ENCODE results near the gene DAD1.
A peak's percentile ranks its signal among the peaks of the same experiment; 100 is the strongest.
"Not testable (repeated sequence)": the region's sequence is repeated elsewhere in the genome, so short reads cannot be mapped to it uniquely, and the experiment has no call there.

Gene DAD1

DNA sequence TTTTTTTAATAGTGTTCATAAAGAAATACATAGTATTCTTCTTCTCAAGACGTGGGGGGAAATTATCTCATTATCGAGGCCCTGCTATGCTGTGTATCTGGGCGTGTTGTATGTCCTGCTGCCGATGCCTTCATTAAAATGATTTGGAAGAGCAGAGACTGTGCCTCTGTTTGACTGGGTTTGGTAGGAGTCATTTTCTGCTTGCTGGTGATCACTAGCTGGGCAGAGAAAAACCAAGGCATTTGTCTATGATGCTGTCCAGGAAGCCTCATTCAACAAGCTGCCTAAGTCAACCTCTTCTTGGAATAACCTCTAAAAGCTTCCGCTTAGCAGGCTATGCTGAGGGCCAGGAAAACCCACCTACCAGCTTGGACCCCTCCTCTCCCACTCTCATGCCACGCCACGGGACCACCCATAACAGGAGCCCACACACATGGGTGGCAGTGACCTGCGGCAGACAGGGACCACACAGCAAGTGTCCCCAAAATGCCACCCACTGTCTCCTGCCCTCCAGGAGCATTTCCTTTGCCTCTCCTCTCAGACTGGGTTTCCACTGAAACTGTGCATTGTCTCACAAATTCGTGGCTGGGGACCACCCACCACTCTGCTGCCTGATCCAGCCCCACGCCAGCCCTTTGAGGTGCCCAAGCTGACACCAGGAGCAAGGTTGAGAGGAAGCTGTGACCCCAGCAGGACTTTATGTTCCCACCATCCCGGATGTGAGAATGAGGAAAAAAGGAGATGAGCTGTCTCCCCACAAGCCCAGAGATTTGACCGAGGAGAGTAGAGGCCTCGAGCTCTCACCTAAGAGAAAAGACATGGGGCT lies 36.8 kb downstream of the DAD1 start:
- DNase-seq (ENCODE audit: low read depth, low spot score), result no peak

GRCh38 chr14:22551605-22551997 lies 37.4 kb downstream of the DAD1 start:
- no peak for DNase-seq (ENCODE audit: low read depth, low spot score)

DNA sequence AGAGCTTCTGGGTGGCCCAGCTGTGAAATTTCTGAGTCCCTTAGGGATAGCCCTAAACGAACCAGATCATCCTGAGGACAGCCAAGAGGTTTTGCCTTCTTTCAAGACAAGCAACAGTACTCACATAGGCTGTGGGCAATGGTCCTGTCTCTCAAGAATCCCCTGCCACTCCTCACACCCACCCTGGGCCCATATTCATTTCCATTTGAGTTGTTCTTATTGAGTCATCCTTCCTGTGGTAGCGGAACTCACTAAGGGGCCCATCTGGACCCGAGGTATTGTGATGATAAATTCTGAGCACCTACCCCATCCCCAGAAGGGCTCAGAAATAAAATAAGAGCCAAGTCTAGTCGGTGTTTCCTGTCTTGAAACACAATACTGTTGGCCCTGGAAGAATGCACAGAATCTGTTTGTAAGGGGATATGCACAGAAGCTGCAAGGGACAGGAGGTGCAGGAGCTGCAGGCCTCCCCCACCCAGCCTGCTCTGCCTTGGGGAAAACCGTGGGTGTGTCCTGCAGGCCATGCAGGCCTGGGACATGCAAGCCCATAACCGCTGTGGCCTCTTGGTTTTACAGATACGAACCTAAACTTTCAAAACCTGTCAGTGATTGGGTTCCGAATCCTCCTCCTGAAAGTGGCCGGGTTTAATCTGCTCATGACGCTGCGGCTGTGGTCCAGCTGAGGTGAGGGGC lies 38.9 kb downstream of the DAD1 start:
- DNase-seq (ENCODE audit: low read depth, low spot score), result peak; percentile 49

GRCh38 chr14:22549324-22549962 lies 39.6 kb downstream of the DAD1 start:
- no peak for DNase-seq (ENCODE audit: low read depth, low spot score)

DNA sequence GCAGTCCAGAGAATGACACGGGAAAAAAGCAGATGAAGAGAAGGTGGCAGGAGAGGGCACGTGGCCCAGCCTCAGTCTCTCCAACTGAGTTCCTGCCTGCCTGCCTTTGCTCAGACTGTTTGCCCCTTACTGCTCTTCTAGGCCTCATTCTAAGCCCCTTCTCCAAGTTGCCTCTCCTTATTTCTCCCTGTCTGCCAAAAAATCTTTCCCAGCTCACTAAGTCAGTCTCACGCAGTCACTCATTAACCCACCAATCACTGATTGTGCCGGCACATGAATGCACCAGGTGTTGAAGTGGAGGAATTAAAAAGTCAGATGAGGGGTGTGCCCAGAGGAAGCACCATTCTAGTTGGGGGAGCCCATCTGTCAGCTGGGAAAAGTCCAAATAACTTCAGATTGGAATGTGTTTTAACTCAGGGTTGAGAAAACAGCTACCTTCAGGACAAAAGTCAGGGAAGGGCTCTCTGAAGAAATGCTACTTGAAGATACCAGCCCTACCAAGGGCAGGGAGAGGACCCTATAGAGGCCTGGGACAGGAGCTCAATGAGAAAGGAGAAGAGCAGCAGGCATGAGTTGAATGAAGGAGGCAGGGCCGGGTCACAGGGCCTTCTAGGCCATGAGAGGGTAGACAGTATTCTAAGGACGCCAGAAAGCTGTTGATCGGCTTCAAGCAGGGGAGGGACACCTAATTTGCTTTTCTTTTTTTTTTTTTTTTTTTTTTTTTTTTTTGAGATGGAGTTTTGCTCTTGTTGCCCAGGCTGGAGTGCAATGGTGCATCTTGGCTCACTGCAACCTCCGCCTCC lies 40.9 kb downstream of the DAD1 start:
- DNase-seq (ENCODE audit: low read depth, low spot score), result no peak

DNA sequence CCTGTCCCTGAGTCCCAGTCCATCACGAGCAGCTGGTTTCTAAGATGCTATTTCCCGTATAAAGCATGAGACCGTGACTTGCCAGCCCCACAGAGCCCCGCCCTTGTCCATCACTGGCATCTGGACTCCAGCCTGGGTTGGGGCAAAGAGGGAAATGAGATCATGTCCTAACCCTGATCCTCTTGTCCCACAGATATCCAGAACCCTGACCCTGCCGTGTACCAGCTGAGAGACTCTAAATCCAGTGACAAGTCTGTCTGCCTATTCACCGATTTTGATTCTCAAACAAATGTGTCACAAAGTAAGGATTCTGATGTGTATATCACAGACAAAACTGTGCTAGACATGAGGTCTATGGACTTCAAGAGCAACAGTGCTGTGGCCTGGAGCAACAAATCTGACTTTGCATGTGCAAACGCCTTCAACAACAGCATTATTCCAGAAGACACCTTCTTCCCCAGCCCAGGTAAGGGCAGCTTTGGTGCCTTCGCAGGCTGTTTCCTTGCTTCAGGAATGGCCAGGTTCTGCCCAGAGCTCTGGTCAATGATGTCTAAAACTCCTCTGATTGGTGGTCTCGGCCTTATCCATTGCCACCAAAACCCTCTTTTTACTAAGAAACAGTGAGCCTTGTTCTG lies 41.6 kb downstream of the DAD1 start:
- no peak for DNase-seq (ENCODE audit: low read depth, low spot score)

DNA sequence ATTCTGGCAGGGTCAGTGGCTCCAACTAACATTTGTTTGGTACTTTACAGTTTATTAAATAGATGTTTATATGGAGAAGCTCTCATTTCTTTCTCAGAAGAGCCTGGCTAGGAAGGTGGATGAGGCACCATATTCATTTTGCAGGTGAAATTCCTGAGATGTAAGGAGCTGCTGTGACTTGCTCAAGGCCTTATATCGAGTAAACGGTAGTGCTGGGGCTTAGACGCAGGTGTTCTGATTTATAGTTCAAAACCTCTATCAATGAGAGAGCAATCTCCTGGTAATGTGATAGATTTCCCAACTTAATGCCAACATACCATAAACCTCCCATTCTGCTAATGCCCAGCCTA lies 42.3 kb downstream of the DAD1 start:
- DNase-seq (ENCODE audit: low read depth, low spot score), result no peak

DNA sequence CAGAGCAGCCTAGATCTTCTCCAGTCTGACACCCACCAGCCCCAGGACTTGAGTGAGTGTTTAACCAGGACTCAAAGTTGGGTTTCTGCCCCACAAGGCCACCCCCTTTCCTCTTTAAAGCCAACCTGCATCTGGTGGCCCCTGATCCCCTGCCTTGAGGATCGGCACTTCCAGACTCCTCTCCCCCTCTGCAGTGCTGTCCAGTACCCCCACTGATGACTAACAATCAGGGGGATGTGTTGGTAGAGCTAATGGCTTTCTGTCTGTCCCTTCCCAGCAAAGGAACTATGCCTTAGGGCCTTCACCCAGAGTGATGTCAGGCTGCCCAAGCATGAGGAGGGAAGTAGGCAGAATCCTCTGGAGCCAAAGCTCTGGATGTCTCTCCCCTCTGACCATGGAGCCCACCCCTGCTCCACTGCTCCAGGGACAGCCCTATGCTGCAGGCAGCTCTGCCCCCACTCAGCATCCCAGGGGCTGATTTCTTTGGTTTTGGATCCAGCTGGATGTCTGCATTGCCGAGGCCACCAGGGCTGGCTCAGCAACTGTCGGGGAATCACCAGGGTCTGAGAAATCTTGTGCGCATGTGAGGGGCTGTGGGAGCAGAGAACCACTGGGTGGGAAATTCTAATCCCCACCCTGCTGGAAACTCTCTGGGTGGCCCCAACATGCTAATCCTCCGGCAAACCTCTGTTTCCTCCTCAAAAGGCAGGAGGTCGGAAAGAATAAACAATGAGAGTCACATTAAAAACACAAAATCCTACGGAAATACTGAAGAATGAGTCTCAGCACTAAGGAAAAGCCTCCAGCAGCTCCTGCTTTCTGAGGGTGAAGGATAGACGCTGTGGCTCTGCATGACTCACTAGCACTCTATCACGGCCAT lies 42.9 kb downstream of the DAD1 start:
- DNase-seq (ENCODE audit: low read depth, low spot score), result peak; percentile 85

DNA sequence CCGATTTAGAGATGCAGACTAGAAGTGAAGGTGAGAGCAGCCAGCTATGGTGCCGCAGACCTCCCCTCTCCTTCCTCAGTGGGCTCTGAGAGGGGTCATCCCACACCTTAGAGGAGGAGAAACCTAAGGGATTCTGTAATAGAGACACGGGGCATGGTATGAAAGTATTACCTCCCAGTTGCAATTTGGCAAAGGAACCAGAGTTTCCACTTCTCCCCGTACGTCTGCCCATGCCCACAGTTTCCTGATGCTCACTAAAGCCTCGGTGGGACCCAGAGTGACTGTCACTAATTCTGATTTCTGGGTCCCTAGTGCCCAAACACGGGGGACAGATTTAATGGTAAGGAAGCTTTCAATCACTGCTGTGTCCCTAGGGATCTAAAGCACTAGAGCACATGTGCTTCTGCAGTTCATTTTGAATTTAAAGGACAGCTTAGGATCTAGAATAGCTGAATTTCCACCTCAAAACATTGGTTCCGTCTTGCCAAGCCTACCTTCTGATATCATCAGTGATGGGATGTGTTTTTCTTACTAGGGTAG lies 44.1 kb downstream of the DAD1 start:
- no peak for DNase-seq (ENCODE audit: low read depth, low spot score)

- DNase-seq (ENCODE audit: low read depth, low spot score), result no peak
These were observed 44.6 kb downstream of the DAD1 start for GRCh38 chr14:22544406-22544805.

DNA sequence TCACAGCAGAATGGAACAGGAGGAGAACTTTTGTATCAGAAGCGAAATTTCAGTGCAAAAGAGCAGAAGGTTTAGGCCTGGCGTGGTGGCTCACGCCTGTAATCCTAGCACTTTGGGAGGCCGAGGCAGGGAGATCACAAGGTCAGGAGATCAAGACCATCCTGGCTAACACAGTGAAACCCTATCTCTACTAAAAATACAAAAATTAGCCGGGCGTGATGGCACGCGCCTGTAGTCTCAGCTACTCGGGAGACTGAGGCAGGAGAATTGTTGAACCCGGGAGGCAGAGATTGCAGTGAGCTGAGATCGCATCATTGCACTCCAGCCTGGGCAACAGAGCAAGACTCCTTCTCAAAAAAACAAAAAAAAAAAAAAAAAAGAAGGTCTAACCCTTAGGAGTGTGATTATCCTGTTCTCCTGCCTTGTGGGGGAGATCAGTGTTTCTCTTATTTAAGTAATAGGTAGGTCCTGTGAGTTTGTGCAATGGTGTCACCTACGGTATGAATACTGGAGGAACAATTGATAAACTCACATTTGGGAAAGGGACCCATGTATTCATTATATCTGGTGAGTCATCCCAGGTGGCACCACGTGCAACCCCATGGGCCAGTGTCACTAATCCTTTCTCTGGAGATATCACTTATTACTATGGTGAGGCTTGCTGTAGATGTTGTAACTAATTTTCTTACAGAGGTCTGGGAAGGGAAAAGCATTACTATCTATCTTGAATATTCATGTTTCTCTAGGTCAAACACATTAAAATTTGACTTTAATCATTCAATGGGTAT lies 45.3 kb downstream of the DAD1 start:
- DNase-seq (ENCODE audit: low read depth, low spot score), result not testable (repeated sequence)

DNA sequence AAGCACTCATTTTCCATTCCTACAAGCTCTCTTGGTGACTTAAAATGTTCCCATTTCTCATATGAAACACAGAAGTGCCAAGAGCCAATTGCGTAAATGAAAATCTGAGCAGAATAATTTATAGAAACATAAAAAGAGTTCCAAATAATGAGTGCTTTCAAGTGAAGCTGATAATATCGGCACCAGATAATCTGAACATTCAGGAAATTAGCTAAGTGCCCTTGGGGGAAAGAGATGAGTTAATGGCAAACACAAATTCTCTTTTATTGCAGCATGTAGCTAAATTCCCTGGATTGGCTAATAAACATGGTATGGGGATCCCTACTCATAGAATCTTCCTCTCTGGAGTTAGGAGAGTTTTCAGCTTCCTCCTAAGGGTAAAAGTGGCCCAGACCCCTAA lies 46.7 kb downstream of the DAD1 start:
- DNase-seq (ENCODE audit: low read depth, low spot score), result no peak

GRCh38 chr14:22541721-22542120 lies 47.3 kb downstream of the DAD1 start:
- no peak for DNase-seq (ENCODE audit: low read depth, low spot score)

GRCh38 chr14:22540811-22541360 lies 48.1 kb downstream of the DAD1 start:
- no peak for DNase-seq (ENCODE audit: low read depth, low spot score)

GRCh38 chr14:22540293-22540692 lies 48.7 kb downstream of the DAD1 start:
- DNase-seq (ENCODE audit: low read depth, low spot score), result no peak

DNA sequence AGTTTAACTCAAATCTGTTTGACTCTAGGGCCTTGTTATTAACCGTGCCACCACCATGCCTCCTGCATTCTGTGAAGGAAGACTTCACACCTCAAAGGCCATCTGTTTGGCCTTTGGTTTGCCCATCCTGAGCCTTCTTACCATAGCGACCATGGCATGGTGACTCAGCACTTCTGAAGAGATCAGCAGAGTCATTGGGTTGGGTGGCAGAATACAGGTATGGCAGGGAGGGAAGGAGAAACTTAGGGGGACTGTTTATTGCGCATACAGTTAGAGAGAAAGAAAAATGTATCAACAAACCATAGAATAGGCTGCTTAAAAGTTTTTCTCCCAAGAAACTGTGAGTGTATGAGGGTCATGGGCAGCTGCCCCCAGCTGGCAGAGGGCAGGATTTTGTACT lies 49.2 kb downstream of the DAD1 start:
- no peak for DNase-seq (ENCODE audit: low read depth, low spot score)

- DNase-seq (ENCODE audit: low read depth, low spot score), result no peak
These were observed 50.3 kb downstream of the DAD1 start for GRCh38 chr14:22538671-22539228.

DNA sequence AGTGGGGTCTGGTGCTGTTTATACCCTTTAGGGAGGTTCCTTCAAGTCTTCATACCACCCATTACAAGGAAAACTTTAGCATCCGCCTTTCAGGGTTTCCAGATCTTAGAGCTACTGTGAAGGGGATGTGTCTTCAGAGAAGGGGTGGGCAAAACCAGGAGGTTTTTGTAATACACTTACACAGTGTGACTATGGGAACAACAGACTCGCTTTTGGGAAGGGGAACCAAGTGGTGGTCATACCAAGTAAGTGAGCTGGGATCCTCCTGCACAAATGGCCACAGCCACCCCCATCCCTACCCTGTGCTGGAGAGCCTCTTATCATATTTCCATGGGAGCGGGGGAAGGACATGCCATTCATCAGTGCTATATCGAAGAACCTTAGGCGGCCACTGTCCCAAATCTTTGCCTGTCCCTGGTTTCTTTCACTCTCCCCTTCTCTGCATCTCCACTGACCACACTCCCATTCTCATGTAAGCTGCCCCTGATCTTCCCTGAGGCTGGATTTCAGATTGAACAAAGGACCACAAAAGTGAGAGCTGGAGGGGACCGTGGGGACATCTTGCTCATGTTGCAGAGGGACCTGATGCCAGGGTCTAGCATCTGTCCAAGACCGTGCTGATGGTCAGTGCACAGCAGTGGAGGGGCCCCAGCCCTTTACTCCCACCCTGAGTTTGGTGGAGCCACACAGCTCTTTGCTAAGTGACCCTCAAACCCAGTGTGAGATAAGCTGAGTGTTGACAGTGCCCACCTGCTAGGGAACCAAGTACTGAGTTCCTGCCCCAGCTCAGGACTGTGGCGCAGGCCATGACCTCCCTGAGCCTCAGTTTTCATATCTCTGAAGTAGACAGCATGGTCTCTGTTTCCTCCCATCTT lies 51.4 kb downstream of the DAD1 start:
- DNase-seq (ENCODE audit: low read depth, low spot score), result no peak
